NCI-H2029 treated with DMSO at 0.1 percent for 48 hours (cell line): Measurements from ENCODE around the gene DHX16.
A peak's percentile ranks its signal among the peaks of the same experiment; 100 is the strongest.
"Not testable (repeated sequence)": the region's sequence is repeated elsewhere in the genome, so short reads cannot be mapped to it uniquely, and the experiment has no call there.

Source experiments
- DNase-seq: peaks from one replicate; lab custom pipeline; 2025; lab: John Stamatoyannopoulos, UW

Gene DHX16

GRCh38 chr6:30678964-30679726 is 6.3 kb upstream of the DHX16 start:
- DNase-seq: peak; percentile 62

- DNase-seq: no peak
Measured at GRCh38 chr6:30676660-30677285, 4.0 kb upstream of the DHX16 start.

DNA sequence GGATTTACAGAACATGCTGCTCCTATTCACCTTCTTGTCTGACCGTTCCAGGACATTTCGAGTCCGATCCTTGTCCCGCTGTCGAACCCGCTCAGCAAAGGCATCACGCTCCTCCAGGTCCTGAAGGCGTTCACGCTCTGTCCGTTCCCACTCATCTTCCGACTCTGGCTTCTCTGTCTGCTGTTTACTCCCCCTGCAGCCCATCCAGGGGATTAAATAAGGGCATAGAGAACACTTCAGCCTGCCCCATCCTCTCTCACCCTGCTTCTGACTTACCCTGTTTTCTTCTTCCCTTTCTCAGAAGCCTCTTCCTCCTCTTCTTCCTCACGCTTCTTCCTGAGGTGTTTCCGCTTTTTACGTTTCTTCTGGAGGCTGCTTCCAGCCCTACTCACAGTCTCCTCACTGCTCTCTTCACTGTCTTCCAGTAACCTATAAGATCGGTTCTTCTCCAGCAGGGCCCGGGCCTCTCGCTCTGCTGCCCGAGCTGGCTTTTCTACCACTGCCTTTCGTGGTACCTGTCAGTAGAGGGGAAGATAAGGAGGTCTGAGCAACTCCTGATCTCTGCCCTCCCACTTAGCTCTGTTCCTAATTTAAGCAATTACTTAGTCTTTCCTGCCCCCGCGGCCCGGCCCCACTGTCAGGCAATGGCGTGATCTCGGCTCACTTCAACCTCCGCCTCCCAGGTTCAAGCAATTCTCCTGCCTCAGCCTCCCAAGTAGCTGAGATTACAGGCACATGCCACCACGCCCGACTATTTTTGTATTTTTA is 1.9 kb downstream of the DHX16 start:
- no peak for DNase-seq

DNA sequence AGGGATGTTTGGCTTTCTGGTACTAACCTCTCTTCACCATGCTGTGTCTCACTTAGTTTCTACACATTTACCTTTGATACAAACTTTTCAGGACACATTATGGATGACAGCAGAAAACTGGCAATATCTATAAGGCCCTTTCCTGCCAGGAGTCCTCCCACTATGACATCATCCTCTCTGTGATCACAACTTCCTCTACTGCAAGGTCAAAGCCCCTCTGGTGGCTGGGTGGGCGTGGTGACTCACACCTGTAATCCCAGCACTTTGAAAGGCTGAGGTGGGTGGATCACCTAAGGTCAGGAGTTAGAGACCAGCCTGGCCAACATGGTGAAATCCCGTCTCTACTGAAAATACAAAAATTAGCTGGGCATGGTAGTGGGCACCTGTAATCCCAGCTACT is 6.5 kb downstream of the DHX16 start:
- not testable (repeated sequence) for DNase-seq

DNA sequence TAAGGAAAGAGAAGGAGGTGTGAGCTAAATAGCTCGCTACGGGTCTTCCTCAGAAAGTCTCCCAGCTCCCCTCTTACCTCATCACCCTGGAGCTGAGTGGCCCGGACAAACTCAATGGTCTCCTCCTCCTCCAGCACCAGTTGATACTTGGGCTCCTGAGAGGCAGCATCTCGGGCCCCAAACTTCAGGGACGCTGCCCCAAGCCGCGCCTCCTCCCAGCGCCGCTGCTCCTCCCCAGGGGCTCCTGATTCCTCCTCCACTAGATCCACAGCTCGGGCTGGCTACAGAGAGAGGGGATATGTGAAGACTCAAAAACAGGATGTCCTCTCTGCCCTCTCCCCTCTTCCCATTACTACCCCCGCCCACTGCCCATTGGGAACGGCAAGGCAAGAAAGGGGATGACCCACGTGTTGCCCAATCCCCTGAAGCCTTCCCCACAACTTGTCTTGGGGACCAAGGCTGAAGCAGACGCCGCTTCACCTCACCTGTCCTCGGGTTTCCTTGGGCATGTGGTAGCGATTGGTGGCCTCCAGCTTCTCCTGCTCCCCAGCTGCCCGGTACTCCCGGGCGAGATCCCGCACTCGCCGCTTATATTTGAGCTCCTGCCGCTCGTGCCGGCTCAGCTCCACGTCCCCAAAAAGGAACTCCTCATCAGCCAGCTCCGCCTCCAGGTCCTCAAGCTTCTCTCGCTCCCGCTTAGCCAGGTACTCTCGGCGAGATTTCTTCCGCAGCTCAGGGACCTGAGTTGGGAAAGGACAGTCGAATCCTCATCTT is 7.6 kb downstream of the DHX16 start:
- no peak for DNase-seq

- DNase-seq: not testable (repeated sequence)
Measured at GRCh38 chr6:30657922-30658321, 14.9 kb downstream of the DHX16 start.

GRCh38 chr6:30657454-30657853 is 15.4 kb downstream of the DHX16 start:
- DNase-seq: no peak

DNA sequence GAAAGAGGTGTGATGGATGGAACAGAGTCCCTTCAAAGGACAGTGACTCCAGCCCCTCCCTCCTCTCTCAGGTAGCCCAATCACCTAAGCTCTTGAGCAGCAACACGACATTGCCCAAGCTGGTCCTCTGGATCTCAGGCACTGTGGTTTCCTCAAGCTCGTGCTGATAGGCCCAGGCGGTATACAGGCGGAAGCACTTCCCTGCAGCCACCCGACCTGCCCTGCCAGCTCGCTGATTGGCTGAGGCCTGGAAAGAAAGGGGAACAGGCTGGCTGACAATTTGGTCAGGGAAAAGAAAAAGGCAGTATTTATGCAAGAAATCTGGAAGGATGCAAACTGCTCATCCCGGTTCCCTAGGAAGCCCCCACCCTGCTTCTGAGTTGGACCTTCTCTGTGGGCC is 16.3 kb downstream of the DHX16 start:
- DNase-seq: no peak

DNA sequence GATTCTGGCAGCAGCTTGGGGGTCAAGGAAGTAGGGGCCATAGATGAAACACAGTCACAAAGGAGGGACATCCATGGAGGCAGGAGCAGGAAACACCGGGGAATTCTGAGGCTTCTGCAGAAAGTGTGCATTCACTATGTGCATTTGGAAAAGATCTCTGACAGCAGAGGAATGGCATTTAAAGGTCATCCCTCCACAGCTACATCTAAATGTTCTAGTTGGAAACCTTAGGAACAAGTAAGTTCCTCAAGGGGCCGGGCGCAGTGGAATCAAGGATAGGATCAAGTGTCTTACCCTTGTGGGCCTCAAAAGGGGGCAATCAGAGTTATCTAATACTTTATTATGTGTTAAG is 17.1 kb downstream of the DHX16 start:
- no peak for DNase-seq

DNA sequence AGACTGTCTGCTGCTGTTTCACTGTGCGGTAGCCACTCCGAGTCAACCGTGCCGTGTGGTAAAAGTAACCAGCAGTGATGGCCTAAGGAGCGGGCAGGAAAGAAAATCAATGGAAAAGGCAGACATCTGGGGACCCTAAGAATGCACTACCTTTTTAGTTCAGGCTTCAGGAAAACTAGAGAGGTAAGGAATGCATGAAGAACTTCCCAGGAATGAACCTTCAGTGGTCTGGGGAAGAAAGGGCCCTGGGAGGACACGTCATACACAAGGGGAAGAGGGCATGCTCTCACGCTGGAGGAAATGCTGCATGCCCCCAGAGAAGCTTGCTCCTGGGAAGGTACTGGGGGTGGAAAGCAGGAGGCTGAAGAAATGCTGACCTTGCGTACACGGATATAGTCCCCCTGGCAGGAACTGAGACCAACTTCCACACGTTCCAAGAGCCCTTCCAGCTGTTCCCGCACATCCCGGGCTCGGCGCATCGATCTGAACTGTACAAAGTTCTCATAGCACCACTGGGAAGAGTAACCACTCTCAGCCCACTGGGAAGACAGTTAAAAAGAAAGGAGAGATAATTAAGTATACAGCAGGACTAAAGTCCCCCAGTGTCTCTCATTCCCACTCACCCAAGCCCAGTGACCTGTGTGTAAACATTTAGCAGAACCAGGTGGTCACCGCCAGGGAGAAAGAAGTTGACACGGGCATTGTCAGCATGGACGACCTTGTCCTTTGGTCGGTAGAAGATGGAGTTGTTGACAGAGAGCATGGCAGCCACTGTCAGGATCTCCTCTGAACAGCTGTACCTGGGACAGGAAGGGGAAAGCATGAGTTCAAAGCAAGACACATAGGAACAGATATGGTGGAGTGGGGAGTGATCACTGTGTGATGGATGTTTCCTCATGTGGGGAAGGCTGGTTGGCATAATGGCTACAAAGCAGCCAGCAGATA is 17.7 kb downstream of the DHX16 start:
- DNase-seq: no peak

- no peak for DNase-seq
Measured at GRCh38 chr6:30651143-30651542, 21.7 kb downstream of the DHX16 start.

- no peak for DNase-seq
Measured at GRCh38 chr6:30647242-30648116, 25.3 kb downstream of the DHX16 start.

DNA sequence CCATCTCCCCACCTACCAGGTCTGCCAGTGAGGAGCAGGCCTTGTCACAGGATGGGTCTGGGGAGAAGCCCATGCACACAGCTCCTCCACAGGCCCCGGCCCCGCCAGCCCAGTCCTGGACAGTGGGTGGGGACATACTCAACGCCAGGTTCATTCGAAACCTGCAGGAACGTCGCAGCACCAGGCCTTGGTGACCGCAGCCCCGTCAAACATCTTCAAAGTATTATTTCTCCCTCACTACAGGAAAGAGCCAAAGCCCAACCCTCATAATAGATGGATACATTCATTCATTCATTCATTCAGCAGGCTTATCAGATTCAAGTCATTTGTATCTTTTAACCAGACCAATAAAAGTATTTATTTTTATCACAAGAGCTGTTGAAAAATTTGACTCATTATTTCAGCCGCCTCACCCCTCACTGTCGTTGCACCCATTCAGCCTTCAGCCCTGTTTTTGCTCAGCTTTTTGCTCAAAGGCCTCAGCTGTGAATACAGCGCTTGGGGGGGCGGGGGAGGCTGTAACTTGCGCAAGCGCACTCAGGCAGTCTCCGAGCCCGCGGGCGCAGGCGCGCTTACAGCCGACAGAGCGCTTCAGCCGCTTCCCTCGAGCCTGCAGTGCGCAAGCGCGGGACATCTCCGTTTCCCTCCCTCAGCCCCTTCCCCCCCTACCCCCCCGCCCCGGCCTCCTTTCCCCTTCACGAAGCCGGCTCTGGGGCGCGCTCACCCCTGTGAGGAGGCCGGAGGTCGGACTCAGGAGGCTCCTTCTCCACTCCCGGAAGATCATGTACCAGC is 26.2 kb downstream of the DHX16 start, which contains the start of gene C6orf136:
Gene C6orf136 (plus strand): TSS at position 684 of the 792 bp plus-strand sequence. CDS start 99 bp downstream, at position 783.
- peak; percentile 51 for DNase-seq

- no peak for DNase-seq
Measured at GRCh38 chr6:30645989-30646388, 26.8 kb downstream of the DHX16 start.

DNA sequence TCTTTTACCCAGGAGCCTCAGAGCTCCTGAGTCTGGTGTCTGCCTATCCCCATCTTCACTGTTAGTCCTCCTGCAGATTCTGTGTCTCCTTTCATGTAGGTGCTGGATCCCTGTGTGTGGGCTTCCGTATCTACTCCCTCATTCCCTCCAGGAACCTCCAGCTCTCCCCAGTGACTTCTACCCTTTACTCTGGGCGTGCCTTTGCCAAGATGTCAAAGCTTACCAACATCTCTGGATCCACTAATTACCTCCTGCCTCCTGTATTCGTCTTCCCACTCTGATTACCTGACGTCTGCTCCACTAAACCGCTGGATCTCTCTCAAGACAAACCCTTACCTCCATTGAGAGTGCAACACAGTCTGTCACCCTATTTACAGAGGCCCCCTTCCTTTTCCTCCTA is 28.0 kb downstream of the DHX16 start:
- DNase-seq: no peak

DNA sequence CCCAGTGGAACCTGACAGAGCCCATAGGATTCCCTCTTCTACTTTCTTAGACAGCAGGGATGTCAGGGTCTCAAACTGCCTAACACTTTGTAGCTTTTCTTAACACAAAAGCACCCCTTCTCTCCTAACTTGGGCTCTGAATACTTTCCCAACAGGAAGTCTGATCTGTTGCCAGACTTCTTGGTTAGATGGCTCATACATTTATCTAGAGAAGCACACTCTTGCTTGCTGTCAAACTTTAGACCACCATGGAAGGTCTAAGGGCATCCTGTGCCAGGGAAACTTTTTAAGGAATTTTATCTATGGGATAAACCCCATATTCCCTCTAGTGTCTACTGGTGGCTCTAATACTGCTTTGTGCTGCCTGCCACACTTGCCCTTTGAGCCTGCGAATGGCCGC is 29.1 kb downstream of the DHX16 start:
- no peak for DNase-seq

GRCh38 chr6:30641048-30641447 is 31.8 kb downstream of the DHX16 start:
- no peak for DNase-seq

GRCh38 chr6:30640481-30640880 is 32.3 kb downstream of the DHX16 start:
- DNase-seq: no peak

DNA sequence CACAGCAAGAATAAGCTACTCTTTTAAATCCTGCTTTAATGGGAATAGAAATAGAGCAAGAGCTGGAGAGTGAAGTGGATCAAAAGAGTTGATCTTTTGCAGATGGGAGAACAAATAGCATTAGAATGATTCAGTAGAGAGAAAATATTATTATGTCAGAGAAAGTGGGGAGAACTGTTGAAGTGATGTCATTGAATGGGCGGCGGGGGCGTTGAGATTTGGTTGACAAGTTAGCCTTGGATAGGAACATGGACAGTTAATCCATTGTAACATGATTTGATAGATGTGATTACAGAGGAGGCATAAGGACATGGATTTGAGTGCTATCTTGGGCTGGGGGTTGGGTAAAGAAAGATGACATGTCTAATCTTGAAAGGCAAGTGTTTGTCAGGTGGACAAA is 37.0 kb downstream of the DHX16 start:
- DNase-seq: no peak
